Brain microvascular endothelial cell (primary cell): ENCODE results near the gene PALLD.

ENCODE experiments used
- DNase-seq: peaks from one replicate; pipeline ENCODE4 v3.0.0-alpha.2; 2020
- H3K27ac ChIP-seq: fragments of 250-450 bp; sonication (Bioruptor Pico); 2 replicates; pipeline ENCODE4 v1.5.1; 2020; ENCODE audit warnings: mild to moderate bottlenecking, moderate library complexity
- H3K27me3 ChIP-seq: fragments of 250-450 bp; sonication (Bioruptor Pico); replicated peaks from 2 replicates; pipeline ENCODE4 v1.5.1; 2020; ENCODE audit warnings: mild to moderate bottlenecking
- H3K36me3 ChIP-seq: fragments of 250-450 bp; sonication (Bioruptor Pico); replicated peaks from 2 replicates; pipeline ENCODE4 v1.5.1; 2020; ENCODE audit warnings: mild to moderate bottlenecking
- H3K4me3 ChIP-seq: 2 replicates; pipeline ENCODE4 v1.5.1; 2011; ENCODE audit warnings: low read depth, mild to moderate bottlenecking, control low read depth, low read length, moderate library complexity
- CTCF ChIP-seq: IDR thresholded peaks from 2 replicates; pipeline ENCODE4 v1.5.1; 2011; ENCODE audit warnings: low read depth, mild to moderate bottlenecking, moderate library complexity, low read length, control low read depth, inconsistent platforms; ENCODE audit errors: missing control alignments
- in situ Hi-C: cut with HindIII; loops from 2 replicates; pipeline ENCODE4 v1.10.0; 2017; ENCODE audit warnings: low sequenced_read_pairs, low pct_ligation_motif_present

PALLD gene

GRCh38 chr4:168501407-168501806 lies 4.6 kb downstream of the PALLD start:
- Histone ChIP-seq H3K27me3 (no peaks in the 10 kb centered on the region), H3K4me3 (no peak overlapping the region), H3K27ac (no peak overlapping the region), H3K36me3 (no peaks in the 10 kb centered on the region)
- DNase-seq, result no peak
- in situ Hi-C loops, result no loop called here
- TF ChIP-seq CTCF, result no peak

- no peak for DNase-seq
- Histone ChIP-seq H3K4me3 (no peak overlapping the region), H3K36me3 (no peaks in the 10 kb centered on the region), H3K27ac (no peak overlapping the region), H3K27me3 (no peaks in the 10 kb centered on the region)
- no peak for TF ChIP-seq CTCF
- in situ Hi-C loops, result no loop called here
Measured at GRCh38 chr4:168502861-168503260, 6.0 kb downstream of the PALLD start.

- Histone ChIP-seq H3K27me3 (no peaks in the 10 kb centered on the region), H3K27ac (no peak overlapping the region), H3K4me3 (no peak overlapping the region), H3K36me3 (no peaks in the 10 kb centered on the region)
- TF ChIP-seq CTCF, result no peak
- in situ Hi-C loops, result no loop called here
- no peak for DNase-seq
Measured at GRCh38 chr4:168503652-168504362, 7.0 kb downstream of the PALLD start.

- in situ Hi-C loops, result no loop called here
- Histone ChIP-seq H3K27me3 (no peaks in the 10 kb centered on the region), H3K27ac (no peak overlapping the region), H3K4me3 (no peak overlapping the region), H3K36me3 (no peaks in the 10 kb centered on the region)
- no peak for DNase-seq
- TF ChIP-seq CTCF, result no peak
Measured at GRCh38 chr4:168504526-168504925, 7.7 kb downstream of the PALLD start.

GRCh38 chr4:168506014-168506413 lies 9.2 kb downstream of the PALLD start:
- H3K4me3 ChIP-seq, result no peak overlapping the region
- no peak overlapping the region for H3K27ac ChIP-seq
- no peak for DNase-seq
- TF ChIP-seq CTCF, result no peak
- H3K36me3 ChIP-seq, result no peaks in the 10 kb centered on the region
- in situ Hi-C loops, result no loop called here
- H3K27me3 ChIP-seq, result no peaks in the 10 kb centered on the region
